NCI-H2171 (cell line): ENCODE data around the gene PRKCSH.

Experiments used
- DNase-seq: peaks from one replicate; lab custom pipeline; 2025; lab: John Stamatoyannopoulos, UW

Gene PRKCSH

GRCh38 chr19:11478167-11479089 is 43.0 kb downstream of the PRKCSH start:
- no peak for DNase-seq

- DNase-seq = no peak
Observed at GRCh38 chr19:11479090-11479897, 43.9 kb downstream of the PRKCSH start.

GRCh38 chr19:11479898-11480714 is 44.7 kb downstream of the PRKCSH start:
- DNase-seq = no peak

- DNase-seq = peak; percentile 68
Observed at GRCh38 chr19:11480715-11481533, 45.5 kb downstream of the PRKCSH start, which contains the start of gene ELAVL3. Gene ELAVL3, minus strand, starts transcription at chr19:11481046. Its CDS starts 438 bp downstream, at chr19:11480608.

- peak; percentile 84 for DNase-seq
Observed at GRCh38 chr19:11481534-11482383, 46.3 kb downstream of the PRKCSH start.

- DNase-seq = peak; percentile 81
Observed at GRCh38 chr19:11482384-11483050, 47.1 kb downstream of the PRKCSH start.

GRCh38 chr19:11483366-11484111 is 48.1 kb downstream of the PRKCSH start:
- DNase-seq = no peak

GRCh38 chr19:11485245-11485837 is 49.9 kb downstream of the PRKCSH start:
- DNase-seq = no peak

GRCh38 chr19:11486661-11487503 is 51.4 kb downstream of the PRKCSH start:
- DNase-seq = no peak

- no peak for DNase-seq
Observed at GRCh38 chr19:11489378-11489777, 53.9 kb downstream of the PRKCSH start.

GRCh38 chr19:11494634-11495285 is 59.3 kb downstream of the PRKCSH start:
- DNase-seq = no peak

- no peak for DNase-seq
Observed at GRCh38 chr19:11495481-11495880, 60.0 kb downstream of the PRKCSH start.

GRCh38 chr19:11495885-11496284 is 60.5 kb downstream of the PRKCSH start:
- DNase-seq = no peak

- DNase-seq = peak; percentile 3
Observed at GRCh38 chr19:11496391-11497163, 61.1 kb downstream of the PRKCSH start.

- no peak for DNase-seq
Observed at GRCh38 chr19:11499220-11499726, 63.8 kb downstream of the PRKCSH start.

- DNase-seq = no peak
Observed at GRCh38 chr19:11499890-11500420, 64.5 kb downstream of the PRKCSH start.
